Liver (tissue), 10 donors: ENCODE results near the gene CACNG3. TPM values are rescaled to one million over a fixed set of nuclear protein-coding genes. Genes with fewer than 3 reads are reported as not detected.

ENCODE experiments used
- DNase-seq: peaks from one replicate; pipeline ENCODE4 v3.0.0-alpha.2; 2017; ENCODE audit warnings: low spot score
- H3K27ac ChIP-seq, 2 donors: one replicate each; pipeline ENCODE4 v1.7.0; 2013; ENCODE audit warnings: inconsistent platforms in 2 of 2, low read length in 2 of 2, control low read depth in 1 of 2, low read depth in 1 of 2, mild to moderate bottlenecking in 1 of 2
- H3K27me3 ChIP-seq, 4 donors: one replicate each; pipeline versions ENCODE4 v1.6.1 to v1.7.0; 2013; ENCODE audit warnings: low read length in 3 of 4, inconsistent platforms in 1 of 4, mild to moderate bottlenecking in 1 of 4, moderate library complexity in 1 of 4; ENCODE audit not compliant: control insufficient read depth in 4 of 4, insufficient read depth in 4 of 4
- H3K36me3 ChIP-seq, 4 donors: one replicate each; pipeline versions ENCODE4 v1.6.1 to v1.7.0; 2013; ENCODE audit warnings: low read length in 3 of 4, mild to moderate bottlenecking in 3 of 4, low read depth in 1 of 4, moderate library complexity in 1 of 4; ENCODE audit not compliant: control insufficient read depth in 4 of 4, insufficient read depth in 3 of 4
- H3K4me1 ChIP-seq, 4 donors: one replicate each; pipeline versions ENCODE4 v1.6.1 to v1.7.0; 2013; ENCODE audit warnings: low read length in 3 of 4, mild to moderate bottlenecking in 3 of 4, moderate library complexity in 1 of 4; ENCODE audit not compliant: control insufficient read depth in 4 of 4, insufficient read depth in 4 of 4
- H3K4me3 ChIP-seq, 3 donors: one replicate each; pipeline versions ENCODE4 v1.6.1 to v1.7.0; 2013; ENCODE audit warnings: low read length in 3 of 3, control low read depth in 1 of 3, low read depth in 1 of 3, mild to moderate bottlenecking in 1 of 3
- H3K9ac ChIP-seq, 2 donors: one replicate each; pipeline ENCODE4 v1.7.0; 2013; ENCODE audit warnings: low read length in 2 of 2, mild to moderate bottlenecking in 2 of 2, moderate library complexity in 2 of 2, control low read depth in 1 of 2, low read depth in 1 of 2
- H3K9me3 ChIP-seq, 4 donors: one replicate each; pipeline versions ENCODE4 v1.6.1 to v1.7.0; 2013; ENCODE audit warnings: low read length in 3 of 4; ENCODE audit not compliant: control insufficient read depth in 4 of 4
- ATF3 ChIP-seq: IDR thresholded peaks from 2 replicates; pipeline ENCODE4 v1.6.1; 2016; ENCODE audit warnings: antibody characterized with exemption
- CTCF ChIP-seq: fragments of 150-350 bp; IDR thresholded peaks from 2 replicates; pipeline ENCODE4 v1.5.1; 2017; ENCODE audit warnings: improper control_type of control experiment, low read depth, low read length; ENCODE audit not compliant: missing input control
- EGR1 ChIP-seq, 2 donors: IDR thresholded peaks; 2 replicates each; pipeline ENCODE4 v1.6.1; 2016 to 2018; ENCODE audit warnings: antibody characterized with exemption in 2 of 2, low read depth in 2 of 2
- FOXA1 ChIP-seq: IDR thresholded peaks from 2 replicates; pipeline ENCODE4 v1.6.1; 2016; ENCODE audit warnings: antibody characterized with exemption
- GABPA ChIP-seq, 2 donors: IDR thresholded peaks in 1 of 2; conservative IDR thresholded peaks in 1 of 2; 2 replicates each; pipeline ENCODE4 v1.6.1; 2016; ENCODE audit warnings: antibody characterized with exemption in 2 of 2, mild to moderate bottlenecking in 1 of 2, moderate library complexity in 1 of 2
- HNF4G ChIP-seq: IDR thresholded peaks from 2 replicates; pipeline ENCODE4 v1.6.1; 2016; ENCODE audit warnings: antibody characterized with exemption
- JUND ChIP-seq, 2 donors: IDR thresholded peaks; 2 replicates each; pipeline ENCODE4 v1.6.1; 2016; ENCODE audit warnings: antibody characterized with exemption in 2 of 2
- RAD21 ChIP-seq, 2 donors: IDR thresholded peaks; 2 replicates each; pipeline ENCODE4 v1.6.1; 2016; ENCODE audit warnings: antibody characterized with exemption in 2 of 2, mild to moderate bottlenecking in 2 of 2
- RXRA ChIP-seq, 2 donors: IDR thresholded peaks; 2 replicates each; pipeline ENCODE4 v1.6.1; 2017 to 2018; ENCODE audit warnings: antibody characterized with exemption in 2 of 2, mild to moderate bottlenecking in 1 of 2
- SP1 ChIP-seq: IDR thresholded peaks from 2 replicates; pipeline ENCODE4 v1.6.1; 2018; ENCODE audit warnings: antibody characterized with exemption, mild to moderate bottlenecking
- YY1 ChIP-seq: IDR thresholded peaks from 2 replicates; pipeline ENCODE4 v1.6.1; 2016; ENCODE audit warnings: antibody characterized with exemption, mild to moderate bottlenecking
- WGBS: extraction: QIAGEN DNeasy Blood & Tissue Kit; methylation state at CpG from one replicate; pipeline ENCODE4 v1.1.7; 2013; 5-methylcytosine and 5-hydroxymethylcytosine counted together
- polyA plus RNA-seq, 2 donors: library from polyadenylated mRNA; stranded (reverse) in 1 of 2; unstranded in 1 of 2; fragments of 200-250 nt in 1 of 2; fragments of >200 nt in 1 of 2; fragmentation: Nextera tagmentation in 1 of 2; extraction: Ambion mirVana in 1 of 2; gene quantifications; one replicate each; pipeline versions ENCODE4 v1.2.1 to v1.2.3, GENCODE V29; 2013 to 2015
- small RNA-seq: library from RNA; depleted of rRNA; stranded (forward); fragments of <200 nt; gene quantifications from one replicate; pipeline ENCODE3, GENCODE V24; 2014
- total RNA-seq, 2 donors: library from RNA; depleted of rRNA; stranded (reverse); fragments of >200 nt; gene quantifications; one replicate each; pipeline ENCODE4 v1.2.3, GENCODE V29; 2014
- TF ChIP-seq, protein P1 (sequence below): IDR thresholded peaks from 2 replicates; pipeline ENCODE4 v1.6.1; 2016; ENCODE audit warnings: antibody characterized with exemption
- TF ChIP-seq, protein P2 (sequence below): IDR thresholded peaks from 2 replicates; pipeline ENCODE4 v1.6.1; 2016; ENCODE audit warnings: antibody characterized with exemption, mild to moderate bottlenecking
- TF ChIP-seq, protein P3 (sequence below): IDR thresholded peaks from 2 replicates; pipeline ENCODE4 v1.6.1; 2016; ENCODE audit warnings: antibody characterized with exemption
- donor health status: healthy.
- donor health status: healthy.
- donor health status: healthy.
- donor health status: healthy.
- donor health status: healthy.

CACNG3 gene
- total and polyA plus RNA-seq, 4 donors, result not detected

- H3K4me3 ChIP-seq, result no peak overlapping the region
- H3K36me3 ChIP-seq, result no peaks in the 10 kb centered on the region
- H3K27ac ChIP-seq, result no peak overlapping the region
- H3K4me1 ChIP-seq, result no peaks in the 10 kb centered on the region
- no peak overlapping the region for H3K9ac ChIP-seq
- TF ChIP-seq RAD21 (IDR thresholded peaks at IDR 0.05) (peak in 1 of 2 donors; percentile 16), RXRA (IDR thresholded peaks at IDR 0.05) (no peak), GABPA (IDR thresholded peaks at IDR 0.05 in 1 of 2, conservative IDR thresholded peaks at IDR 0.05 in 1 of 2) (no peak), JUND (IDR thresholded peaks at IDR 0.05) (no peak), ATF3 (no peak), CTCF (peak; percentile 25), SP1 (no peak), FOXA1 (no peak), EGR1 (IDR thresholded peaks at IDR 0.05; ENCODE audit: low read depth in 2 of 2) (no peak), HNF4G (no peak), YY1 (no peak)
- TF ChIP-seq, protein P1, sequence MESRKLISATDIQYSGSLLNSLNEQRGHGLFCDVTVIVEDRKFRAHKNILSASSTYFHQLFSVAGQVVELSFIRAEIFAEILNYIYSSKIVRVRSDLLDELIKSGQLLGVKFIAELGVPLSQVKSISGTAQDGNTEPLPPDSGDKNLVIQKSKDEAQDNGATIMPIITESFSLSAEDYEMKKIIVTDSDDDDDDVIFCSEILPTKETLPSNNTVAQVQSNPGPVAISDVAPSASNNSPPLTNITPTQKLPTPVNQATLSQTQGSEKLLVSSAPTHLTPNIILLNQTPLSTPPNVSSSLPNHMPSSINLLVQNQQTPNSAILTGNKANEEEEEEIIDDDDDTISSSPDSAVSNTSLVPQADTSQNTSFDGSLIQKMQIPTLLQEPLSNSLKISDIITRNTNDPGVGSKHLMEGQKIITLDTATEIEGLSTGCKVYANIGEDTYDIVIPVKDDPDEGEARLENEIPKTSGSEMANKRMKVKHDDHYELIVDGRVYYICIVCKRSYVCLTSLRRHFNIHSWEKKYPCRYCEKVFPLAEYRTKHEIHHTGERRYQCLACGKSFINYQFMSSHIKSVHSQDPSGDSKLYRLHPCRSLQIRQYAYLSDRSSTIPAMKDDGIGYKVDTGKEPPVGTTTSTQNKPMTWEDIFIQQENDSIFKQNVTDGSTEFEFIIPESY, result no peak
- TF ChIP-seq, protein P2, sequence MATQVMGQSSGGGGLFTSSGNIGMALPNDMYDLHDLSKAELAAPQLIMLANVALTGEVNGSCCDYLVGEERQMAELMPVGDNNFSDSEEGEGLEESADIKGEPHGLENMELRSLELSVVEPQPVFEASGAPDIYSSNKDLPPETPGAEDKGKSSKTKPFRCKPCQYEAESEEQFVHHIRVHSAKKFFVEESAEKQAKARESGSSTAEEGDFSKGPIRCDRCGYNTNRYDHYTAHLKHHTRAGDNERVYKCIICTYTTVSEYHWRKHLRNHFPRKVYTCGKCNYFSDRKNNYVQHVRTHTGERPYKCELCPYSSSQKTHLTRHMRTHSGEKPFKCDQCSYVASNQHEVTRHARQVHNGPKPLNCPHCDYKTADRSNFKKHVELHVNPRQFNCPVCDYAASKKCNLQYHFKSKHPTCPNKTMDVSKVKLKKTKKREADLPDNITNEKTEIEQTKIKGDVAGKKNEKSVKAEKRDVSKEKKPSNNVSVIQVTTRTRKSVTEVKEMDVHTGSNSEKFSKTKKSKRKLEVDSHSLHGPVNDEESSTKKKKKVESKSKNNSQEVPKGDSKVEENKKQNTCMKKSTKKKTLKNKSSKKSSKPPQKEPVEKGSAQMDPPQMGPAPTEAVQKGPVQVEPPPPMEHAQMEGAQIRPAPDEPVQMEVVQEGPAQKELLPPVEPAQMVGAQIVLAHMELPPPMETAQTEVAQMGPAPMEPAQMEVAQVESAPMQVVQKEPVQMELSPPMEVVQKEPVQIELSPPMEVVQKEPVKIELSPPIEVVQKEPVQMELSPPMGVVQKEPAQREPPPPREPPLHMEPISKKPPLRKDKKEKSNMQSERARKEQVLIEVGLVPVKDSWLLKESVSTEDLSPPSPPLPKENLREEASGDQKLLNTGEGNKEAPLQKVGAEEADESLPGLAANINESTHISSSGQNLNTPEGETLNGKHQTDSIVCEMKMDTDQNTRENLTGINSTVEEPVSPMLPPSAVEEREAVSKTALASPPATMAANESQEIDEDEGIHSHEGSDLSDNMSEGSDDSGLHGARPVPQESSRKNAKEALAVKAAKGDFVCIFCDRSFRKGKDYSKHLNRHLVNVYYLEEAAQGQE, result no peak
- TF ChIP-seq, protein P3, sequence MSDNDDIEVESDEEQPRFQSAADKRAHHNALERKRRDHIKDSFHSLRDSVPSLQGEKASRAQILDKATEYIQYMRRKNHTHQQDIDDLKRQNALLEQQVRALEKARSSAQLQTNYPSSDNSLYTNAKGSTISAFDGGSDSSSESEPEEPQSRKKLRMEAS, result no peak
- H3K9me3 ChIP-seq, result no peaks in the 10 kb centered on the region
- DNase-seq, result no peak
- peaks cover 0 to 6% (median 1%) of the 10 kb centered on the region in 4 donors for H3K27me3 ChIP-seq
- 65% methylated on average over 4 of the region's 4 CpGs for WGBS
Observed at GRCh38 chr16:24409045-24409444, 152.9 kb downstream of the CACNG3 start.

Small RNAs within 50 kb of the gene (small RNA-seq; reads per million reads assigned to genes)
- not detected for gene RF00408
- not detected for gene RNU7-24P
